ENCODE measurements around the gene ZNF335. TPM values are rescaled to one million over a fixed set of nuclear protein-coding genes. Genes with fewer than 3 reads are reported as not detected.

The ZNF335 gene
- total and polyA plus RNA-seq, 2 of the 13 experiments (the other 11 are each of a cell fraction or from before 2014, with no cell fraction given) = 9.7 to 13.7 TPM

DNA sequence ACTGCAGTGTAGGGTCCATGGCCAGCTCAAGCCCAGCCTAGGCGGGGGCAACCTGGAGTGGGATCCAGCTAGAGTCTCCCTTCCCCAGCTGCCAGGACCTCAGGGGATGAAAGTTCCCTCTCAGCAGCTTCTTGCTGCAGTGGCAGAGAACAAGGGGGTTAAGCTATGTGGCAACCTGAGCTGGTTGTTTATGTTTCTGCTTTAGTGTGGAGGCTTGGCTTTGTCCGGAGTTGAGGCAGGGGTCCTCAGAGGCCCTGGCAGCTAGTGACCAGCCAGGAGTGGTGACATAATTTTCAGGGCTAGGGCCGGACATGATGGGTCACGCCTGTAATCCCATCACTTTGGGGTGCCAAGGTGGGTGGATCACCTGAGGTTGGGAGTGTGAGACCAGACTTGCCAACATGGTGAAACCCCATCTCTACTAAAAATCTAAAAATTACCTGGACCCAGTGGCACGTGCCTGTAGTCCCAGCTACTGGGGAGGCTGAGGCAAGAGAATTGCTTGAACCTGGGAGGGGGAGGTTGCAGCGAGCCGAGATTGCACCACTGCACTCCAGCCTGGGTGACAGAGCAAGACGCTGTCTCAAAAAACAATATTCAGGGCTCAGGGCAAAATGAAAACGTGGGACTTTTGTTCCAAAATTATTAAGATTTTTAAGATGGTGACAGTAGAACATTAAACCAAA is 46.0 kb downstream of the ZNF335 start (continued):
- TF ChIP-seq ZNF354B (CRISPR knock-in tag; IDR thresholded peaks at IDR 0.05) = no peak
- TF ChIP-seq, protein P1, sequence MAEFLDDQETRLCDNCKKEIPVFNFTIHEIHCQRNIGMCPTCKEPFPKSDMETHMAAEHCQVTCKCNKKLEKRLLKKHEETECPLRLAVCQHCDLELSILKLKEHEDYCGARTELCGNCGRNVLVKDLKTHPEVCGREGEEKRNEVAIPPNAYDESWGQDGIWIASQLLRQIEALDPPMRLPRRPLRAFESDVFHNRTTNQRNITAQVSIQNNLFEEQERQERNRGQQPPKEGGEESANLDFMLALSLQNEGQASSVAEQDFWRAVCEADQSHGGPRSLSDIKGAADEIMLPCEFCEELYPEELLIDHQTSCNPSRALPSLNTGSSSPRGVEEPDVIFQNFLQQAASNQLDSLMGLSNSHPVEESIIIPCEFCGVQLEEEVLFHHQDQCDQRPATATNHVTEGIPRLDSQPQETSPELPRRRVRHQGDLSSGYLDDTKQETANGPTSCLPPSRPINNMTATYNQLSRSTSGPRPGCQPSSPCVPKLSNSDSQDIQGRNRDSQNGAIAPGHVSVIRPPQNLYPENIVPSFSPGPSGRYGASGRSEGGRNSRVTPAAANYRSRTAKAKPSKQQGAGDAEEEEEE (CRISPR knock-in tag; IDR thresholded peaks at IDR 0.05; ENCODE audit: borderline replicate concordance) = no peak
- 0 out of 4 replicates have a peak, but pooled peaks of 1 of the 2 experiments have one; percentile 17 for TF ChIP-seq MAFK (conservative IDR thresholded peaks at IDR 0.05 in 1 of 2, IDR thresholded peaks at IDR 0.05 in 1 of 2; ENCODE audit: low read length in 2 of 2)
- no peak for TF ChIP-seq ZFP36L2 (CRISPR knock-in tag; IDR thresholded peaks at IDR 0.05)
- TF ChIP-seq, protein P2, sequence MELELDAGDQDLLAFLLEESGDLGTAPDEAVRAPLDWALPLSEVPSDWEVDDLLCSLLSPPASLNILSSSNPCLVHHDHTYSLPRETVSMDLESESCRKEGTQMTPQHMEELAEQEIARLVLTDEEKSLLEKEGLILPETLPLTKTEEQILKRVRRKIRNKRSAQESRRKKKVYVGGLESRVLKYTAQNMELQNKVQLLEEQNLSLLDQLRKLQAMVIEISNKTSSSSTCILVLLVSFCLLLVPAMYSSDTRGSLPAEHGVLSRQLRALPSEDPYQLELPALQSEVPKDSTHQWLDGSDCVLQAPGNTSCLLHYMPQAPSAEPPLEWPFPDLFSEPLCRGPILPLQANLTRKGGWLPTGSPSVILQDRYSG (CRISPR knock-in tag; IDR thresholded peaks at IDR 0.05) = no peak
- TF ChIP-seq, protein P3, sequence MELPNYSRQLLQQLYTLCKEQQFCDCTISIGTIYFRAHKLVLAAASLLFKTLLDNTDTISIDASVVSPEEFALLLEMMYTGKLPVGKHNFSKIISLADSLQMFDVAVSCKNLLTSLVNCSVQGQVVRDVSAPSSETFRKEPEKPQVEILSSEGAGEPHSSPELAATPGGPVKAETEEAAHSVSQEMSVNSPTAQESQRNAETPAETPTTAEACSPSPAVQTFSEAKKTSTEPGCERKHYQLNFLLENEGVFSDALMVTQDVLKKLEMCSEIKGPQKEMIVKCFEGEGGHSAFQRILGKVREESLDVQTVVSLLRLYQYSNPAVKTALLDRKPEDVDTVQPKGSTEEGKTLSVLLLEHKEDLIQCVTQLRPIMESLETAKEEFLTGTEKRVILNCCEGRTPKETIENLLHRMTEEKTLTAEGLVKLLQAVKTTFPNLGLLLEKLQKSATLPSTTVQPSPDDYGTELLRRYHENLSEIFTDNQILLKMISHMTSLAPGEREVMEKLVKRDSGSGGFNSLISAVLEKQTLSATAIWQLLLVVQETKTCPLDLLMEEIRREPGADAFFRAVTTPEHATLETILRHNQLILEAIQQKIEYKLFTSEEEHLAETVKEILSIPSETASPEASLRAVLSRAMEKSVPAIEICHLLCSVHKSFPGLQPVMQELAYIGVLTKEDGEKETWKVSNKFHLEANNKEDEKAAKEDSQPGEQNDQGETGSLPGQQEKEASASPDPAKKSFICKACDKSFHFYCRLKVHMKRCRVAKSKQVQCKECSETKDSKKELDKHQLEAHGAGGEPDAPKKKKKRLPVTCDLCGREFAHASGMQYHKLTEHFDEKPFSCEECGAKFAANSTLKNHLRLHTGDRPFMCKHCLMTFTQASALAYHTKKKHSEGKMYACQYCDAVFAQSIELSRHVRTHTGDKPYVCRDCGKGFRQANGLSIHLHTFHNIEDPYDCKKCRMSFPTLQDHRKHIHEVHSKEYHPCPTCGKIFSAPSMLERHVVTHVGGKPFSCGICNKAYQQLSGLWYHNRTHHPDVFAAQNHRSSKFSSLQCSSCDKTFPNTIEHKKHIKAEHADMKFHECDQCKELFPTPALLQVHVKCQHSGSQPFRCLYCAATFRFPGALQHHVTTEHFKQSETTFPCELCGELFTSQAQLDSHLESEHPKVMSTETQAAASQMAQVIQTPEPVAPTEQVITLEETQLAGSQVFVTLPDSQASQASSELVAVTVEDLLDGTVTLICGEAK (IDR thresholded peaks at IDR 0.05) = no peak
- TF ChIP-seq, protein P3 (CRISPR knock-in tag; IDR thresholded peaks at IDR 0.05) = no peak
- no peak for TF ChIP-seq ESRRA (CRISPR knock-in tag; IDR thresholded peaks at IDR 0.05; ENCODE audit: low read depth)
- TF ChIP-seq, protein P4, sequence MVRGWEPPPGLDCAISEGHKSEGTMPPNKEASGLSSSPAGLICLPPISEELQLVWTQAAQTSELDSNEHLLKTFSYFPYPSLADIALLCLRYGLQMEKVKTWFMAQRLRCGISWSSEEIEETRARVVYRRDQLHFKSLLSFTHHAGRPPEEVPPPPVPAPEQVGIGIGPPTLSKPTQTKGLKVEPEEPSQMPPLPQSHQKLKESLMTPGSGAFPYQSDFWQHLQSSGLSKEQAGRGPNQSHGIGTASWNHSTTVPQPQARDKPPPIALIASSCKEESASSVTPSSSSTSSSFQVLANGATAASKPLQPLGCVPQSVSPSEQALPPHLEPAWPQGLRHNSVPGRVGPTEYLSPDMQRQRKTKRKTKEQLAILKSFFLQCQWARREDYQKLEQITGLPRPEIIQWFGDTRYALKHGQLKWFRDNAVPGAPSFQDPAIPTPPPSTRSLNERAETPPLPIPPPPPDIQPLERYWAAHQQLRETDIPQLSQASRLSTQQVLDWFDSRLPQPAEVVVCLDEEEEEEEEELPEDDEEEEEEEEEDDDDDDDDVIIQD (CRISPR knock-in tag; IDR thresholded peaks at IDR 0.05; ENCODE audit: low read depth) = no peak
- TF ChIP-seq ATF1 (CRISPR knock-in tag; IDR thresholded peaks at IDR 0.05) = no peak
- TF ChIP-seq, protein P5, sequence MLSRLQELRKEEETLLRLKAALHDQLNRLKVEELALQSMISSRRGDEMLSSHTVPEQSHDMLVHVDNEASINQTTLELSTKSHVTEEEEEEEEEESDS (CRISPR knock-in tag; IDR thresholded peaks at IDR 0.05; ENCODE audit: borderline replicate concordance) = no peak
- no peak for TF ChIP-seq MEIS1 (CRISPR knock-in tag; IDR thresholded peaks at IDR 0.05; ENCODE audit: borderline replicate concordance)
- TF ChIP-seq ISX (CRISPR knock-in tag; conservative IDR thresholded peaks at IDR 0.05) = no peak
- no peak for TF ChIP-seq GZF1 (CRISPR knock-in tag; IDR thresholded peaks at IDR 0.05)
- no peak for TF ChIP-seq ZNF703 (CRISPR knock-in tag; IDR thresholded peaks at IDR 0.05; ENCODE audit: borderline replicate concordance)
- TF ChIP-seq GTF3A (CRISPR knock-in tag; conservative IDR thresholded peaks at IDR 0.05) = no peak

Measured in HepG2 (cell line).